GM18526 (cell line): ENCODE measurements around the gene KCNN3.

Experiments used
- POLR2A ChIP-seq: IDR thresholded peaks from 3 replicates; pipeline ENCODE4 v1.6.1; 2011; ENCODE audit not compliant: insufficient read length; ENCODE audit errors: extremely low read depth

Gene KCNN3

DNA sequence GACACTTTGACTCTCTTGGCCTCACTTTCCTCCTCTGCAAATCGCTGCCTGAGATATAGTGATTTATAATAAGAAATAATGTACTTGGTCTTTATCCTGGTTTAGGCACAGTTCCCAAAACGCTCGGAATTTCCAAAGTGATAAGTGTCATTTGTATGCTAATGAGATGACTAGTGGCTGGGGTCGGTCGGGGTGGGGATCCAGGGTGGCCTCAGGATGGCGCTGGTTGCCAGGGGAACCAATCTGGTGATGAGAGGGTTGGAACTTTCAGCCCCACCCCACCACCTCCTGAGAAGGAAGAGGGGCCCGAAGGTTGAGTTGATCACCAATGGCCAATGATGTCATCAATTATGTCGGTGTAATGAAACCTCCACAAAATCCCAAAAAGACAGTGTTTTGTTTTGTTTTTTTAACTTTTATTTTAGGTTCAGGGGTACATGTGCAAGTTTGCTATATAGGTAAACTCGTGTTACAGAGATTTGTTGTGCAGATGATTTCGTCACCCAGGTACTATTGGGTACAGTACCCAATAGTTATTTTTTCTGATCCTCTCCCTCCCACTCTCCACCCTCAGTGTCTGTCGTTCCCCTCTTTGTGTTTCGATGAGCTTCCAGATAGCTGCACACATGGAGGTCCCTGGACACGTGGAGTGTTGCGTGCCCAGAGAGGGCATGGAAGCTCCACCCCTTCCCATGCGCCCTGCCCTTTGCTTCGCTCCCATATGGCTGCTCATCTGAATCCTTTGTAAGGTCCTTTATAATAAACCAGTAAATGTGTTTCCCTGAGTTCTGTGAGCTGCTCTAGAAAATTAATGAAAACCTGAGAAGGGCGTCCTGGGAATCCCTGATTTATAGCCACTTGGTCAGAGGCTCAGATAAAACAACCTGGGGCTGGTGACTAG is 97.2 kb downstream of the KCNN3 start:
- no peak for TF ChIP-seq POLR2A

DNA sequence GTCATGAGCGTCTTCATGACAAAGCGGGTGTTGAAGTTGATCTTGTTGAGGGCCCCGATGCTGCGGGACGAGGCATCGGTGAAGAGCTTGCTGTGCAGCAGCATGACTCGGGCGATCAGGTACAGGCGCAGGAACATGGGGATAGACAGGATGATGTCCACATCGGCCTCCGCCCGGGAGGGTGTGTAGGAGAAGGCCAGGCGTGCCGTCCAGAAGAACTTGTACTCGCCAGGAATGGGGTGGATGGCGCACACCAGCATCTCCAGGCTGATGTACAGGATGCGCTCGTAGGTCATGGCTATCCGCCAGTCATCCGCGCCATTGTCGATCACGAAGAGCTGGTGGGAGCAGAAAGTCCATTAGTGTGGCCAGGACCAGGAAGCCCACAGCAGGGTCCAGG is 98.0 kb downstream of the KCNN3 start:
- TF ChIP-seq POLR2A, result no peak

DNA sequence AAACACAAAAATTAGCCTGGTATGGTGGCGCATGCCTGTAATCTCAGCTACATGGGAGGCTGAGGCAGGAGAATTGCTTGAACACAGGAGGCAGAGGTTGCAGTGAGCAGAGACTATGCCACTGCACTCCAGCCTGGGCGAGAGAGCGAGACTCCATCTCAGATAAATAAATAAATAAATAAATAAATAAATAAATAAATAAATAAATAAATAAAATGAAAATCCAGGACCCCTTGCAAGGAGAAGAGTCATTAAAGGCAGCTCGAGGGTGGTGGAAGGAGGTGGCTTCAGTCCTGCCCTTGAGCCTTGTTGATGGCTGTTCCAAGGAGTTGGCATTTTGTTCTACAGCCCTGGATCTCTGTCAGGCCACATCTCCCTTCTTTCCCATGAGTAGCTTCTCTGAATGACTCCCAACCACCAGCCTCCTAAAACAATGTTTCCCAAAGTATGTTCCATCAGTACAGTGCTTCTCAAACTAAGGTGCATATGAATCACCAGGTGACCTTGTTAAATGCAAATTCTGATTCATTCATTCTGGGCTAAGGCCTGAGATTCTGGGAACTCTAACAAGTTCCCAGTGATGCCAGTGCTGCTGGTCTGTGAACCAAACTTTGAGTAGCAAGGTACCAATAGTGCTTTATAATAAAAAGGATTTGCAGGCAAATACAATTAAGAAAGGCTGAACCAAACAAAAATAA is 99.0 kb downstream of the KCNN3 start:
- TF ChIP-seq POLR2A, result no peak

DNA sequence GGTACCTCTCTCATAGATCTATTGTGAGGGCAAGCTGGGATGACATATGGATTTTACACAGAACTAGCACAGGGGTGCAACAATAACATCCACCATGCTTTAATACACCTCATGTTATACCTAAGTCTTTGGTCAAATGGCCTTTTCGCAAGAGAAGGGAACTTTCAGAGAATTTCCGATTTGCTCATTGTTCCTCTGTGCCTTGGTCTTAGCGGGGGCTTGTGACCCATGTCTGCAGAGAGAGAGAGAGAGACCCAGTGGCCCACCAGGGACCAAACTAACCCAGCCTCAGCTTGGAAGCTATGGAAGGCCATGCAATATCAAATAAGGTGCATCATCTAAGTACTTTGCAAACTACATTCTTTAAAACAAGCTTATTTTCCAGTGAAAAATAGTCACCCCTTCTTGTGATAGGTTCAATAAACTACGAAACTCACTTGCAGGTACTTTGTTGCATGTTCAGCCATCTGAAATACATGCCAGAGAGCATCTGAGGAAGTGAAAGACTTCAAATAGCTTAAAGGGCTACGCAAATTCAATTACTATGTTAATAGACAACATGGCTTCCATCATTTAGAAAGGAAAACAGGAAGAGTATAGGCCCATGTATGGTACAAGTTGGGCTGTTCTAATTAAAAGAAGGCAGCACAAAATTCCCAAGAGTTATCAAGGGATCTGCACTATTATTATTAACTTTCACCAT is 100.7 kb downstream of the KCNN3 start:
- TF ChIP-seq POLR2A, result no peak

DNA sequence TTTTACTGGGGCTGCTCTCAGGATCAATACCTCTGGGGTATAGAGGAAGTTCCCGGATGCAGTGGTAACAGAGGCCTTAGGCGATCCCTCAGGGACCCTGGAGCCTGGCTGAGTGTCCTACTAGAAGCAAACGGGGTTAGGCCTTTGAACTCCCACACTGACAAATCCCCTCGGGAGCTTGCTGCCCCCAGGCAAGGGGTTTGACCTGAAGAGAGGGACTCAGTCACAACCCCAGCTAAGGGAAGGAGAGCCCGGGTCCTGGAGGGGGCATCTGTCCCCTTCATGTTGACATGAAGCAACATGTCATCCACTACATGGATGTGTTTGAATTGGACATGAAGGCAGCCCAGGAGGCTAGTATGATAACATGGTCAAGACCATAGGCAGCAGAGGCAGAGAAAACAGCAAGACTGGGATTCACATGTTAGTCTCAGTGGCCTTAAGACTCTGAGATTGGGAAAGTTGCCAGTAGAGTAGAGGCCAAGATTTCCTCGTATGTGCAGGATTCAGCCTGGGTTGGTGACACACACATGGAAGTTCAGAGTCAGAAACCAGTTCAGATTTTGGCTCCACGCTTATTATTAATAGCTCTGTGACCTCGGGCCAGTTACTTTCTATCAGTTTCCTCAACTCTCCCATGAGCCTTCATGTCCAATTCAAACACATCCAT is 101.5 kb downstream of the KCNN3 start:
- TF ChIP-seq POLR2A, result no peak

DNA sequence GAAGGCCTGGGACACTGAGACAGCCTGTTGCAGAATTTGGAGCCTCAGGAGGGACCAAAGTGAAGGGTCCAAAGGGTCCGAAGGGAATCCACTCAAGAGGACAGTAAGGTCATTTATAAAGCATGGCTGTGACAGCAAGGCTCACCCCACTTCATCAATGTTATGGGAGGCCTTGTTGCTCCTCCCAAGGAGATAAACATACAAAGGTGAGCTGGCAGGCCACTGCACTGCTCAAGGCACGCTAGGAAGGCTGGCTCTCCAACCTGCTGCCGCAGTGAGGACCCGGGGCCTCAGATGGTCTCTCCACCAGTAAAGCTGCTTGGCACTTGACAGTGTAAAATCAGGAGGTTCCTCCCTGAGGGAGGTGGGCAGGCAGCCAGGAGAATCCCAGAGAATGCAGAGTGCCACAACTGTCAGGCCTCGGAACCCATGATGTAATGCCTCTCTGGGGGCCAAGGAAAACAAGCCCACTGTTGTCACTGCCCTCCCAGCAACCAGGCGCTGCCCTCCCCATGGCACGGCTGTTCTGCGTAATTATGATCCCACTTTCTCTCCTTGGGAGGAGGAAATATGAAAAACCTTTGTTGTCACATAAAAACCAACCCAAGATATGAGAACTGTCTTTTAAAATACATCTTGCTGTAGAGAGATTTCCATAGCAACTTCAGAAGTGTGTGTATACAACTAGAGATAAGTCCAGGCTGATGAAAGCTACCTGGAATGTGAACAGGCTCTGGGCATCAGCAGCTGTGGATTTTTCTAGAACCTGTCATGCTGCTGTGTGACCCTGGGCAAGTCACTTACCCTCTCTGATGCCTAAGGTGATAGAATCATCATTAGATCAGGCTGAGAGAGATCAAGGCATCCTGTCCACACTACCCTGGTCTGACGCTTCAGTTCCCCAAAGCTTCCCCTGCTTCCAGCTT is 102.5 kb downstream of the KCNN3 start:
- TF ChIP-seq POLR2A, result no peak

DNA sequence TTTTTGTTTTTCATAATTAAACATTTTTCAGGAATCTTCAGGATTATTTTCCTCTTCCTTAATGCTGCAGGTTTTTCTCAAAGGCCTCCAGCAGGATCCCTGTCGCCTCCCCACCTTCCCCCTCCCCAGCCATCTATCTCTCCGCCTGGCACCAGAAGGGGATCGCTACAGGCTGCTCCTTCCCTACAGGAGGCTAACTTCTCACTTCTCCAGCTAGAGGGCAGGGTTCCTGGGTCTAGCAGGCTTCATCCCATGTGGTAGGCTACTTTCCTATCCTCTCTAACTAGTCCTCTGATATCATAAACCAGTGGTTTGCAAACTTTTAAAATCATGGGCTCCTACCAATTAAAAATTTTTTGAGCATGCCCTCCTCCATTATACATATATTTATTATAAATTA is 104.1 kb downstream of the KCNN3 start:
- no peak for TF ChIP-seq POLR2A

DNA sequence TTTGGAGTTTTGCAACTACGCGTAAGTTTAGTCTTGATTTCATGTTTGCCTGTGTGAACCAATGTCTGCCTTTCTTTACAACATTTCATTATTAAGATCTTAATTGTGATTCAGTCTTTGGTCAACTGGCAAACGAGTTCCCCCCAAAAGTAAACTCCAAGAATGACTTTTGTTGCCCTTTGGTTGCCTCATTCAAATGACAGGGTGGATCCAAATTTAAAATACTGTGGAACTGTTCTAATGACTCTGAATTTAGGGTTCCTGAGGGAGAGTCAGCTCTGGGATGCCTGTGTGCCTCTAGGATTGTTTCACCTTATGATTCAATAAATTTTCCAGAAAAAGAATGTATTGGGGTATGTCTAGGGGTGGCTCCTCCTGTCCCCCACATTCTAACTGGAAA is 105.3 kb downstream of the KCNN3 start:
- no peak for TF ChIP-seq POLR2A

DNA sequence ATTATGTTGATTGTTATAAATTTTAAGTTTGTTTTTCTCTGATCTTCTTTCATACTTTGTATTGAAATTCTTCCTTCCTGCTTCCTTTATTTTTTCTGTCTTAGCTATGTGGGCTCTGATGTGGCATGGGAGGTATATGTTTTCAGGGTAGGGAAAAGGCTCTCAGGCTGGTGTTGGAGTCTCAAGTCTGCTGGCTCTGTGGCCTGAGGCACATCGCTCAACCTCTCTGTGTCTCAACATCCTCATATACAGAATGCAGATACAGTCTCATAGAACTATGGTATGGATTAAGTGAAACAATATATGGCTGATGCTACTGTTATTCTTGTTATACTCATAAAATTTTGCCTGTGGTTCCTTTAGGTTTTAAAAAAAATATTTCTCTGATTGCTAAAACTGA is 105.9 kb downstream of the KCNN3 start:
- no peak for TF ChIP-seq POLR2A

DNA sequence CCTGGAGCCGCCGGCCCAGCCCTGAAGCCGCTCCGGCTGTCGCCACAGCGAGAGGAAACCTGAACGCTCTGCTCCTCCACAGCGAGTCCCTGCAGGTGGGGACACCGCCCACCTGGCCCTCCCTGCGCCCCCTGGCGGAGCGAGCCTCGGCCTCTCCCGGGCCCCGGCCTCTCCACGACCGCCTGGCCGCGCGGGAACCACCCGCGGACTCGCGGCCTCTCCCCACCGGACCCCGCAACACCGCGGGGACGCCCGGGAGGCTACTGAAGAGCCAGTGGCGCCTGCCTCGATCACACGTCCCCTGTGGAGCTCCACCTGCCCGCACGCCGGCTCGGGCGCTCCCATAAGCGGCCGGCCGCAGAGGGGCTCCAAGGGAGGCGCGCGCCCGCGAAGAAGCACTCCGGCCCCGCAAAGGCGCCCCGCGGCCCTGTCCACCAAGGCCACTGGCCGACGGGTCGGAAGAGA is 109.6 kb downstream of the KCNN3 start:
- TF ChIP-seq POLR2A, result no peak

DNA sequence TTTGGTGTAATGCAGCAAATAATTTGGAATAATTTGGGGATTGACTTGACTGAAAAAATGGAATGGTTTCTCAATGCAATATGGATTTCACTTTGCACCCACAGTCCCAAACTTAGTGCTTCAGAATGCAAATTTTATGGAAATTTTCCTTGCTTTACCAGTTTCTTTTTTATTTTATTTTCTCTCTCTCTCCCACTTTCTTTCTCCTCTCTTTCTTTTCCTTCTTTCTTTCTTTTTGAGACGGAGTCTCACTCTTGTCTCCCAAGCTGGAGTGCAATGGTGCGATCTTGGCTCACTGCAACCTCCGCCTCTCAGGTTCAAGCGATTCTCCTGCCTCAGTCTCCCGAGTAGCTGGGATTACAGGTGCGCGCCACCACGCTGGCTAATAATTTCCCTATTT is 110.3 kb downstream of the KCNN3 start:
- TF ChIP-seq POLR2A, result no peak

DNA sequence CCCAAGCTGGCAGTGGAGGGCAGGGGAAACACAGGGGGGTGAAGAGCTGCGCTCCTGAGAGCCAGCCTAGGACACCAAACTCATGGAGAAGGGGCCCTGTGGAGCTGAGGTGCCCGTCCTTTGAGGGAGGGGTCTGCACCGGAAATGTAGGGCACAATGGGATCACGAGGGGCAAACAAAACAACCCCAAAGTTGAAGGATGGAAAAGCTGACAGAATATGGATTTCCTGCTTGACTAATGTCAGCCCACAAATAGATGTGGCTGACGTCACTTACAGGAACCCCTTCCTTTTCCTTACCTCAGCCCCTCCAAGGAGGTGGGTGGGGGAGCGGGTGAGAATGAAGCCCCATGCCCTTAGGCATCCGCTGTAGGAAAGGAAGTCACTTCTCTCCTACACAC is 110.9 kb downstream of the KCNN3 start:
- TF ChIP-seq POLR2A, result no peak

DNA sequence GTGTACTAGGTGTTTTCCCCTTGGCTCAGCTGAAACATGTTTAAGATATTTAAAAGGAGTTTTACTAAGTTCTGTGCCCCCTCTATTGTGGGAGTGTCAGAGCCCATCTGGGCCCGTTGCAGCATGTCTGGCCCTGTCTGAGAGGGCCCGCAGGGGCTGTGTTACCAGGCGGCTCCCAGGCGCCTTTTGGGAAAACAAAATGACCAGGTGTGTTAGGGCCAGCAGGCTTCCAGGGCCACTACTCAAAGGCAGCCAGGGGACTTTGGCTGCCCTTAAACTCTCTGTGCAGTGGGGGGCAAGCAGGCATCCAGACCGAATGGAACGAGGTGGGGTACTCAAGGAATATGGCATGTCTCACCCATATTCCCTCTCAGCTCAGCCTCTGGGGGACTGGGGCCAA is 111.7 kb downstream of the KCNN3 start:
- TF ChIP-seq POLR2A, result no peak
